ENCODE data around the gene BEST1. TPM values are rescaled to one million over a fixed set of nuclear protein-coding genes. Genes with fewer than 3 reads are reported as not detected.

Gene BEST1
- total and polyA plus RNA-seq, 2 of the 13 experiments (the other 11 are each of a cell fraction or from before 2014, with no cell fraction given), result 0.09 to 0.65 TPM

GRCh38 chr11:61923166-61924063 lies 26.7 kb upstream of the BEST1 start (continued):
- TF ChIP-seq TBL1XR1 (IDR thresholded peaks at IDR 0.05; ENCODE audit: borderline replicate concordance, low read length, partially characterized antibody), result no peak
- no peak for TF ChIP-seq ZNF260 (CRISPR knock-in tag; IDR thresholded peaks at IDR 0.05; ENCODE audit: borderline replicate concordance, low read depth)
- TF ChIP-seq MLX (CRISPR knock-in tag; IDR thresholded peaks at IDR 0.05), result no peak
- TF ChIP-seq TAF15 (IDR thresholded peaks at IDR 0.05; ENCODE audit: low read depth, low read length, poor library complexity, severe bottlenecking), result no peak
- TF ChIP-seq ZSCAN25 (CRISPR knock-in tag; IDR thresholded peaks at IDR 0.05), result peak; percentile 79; the same call in 1 of the 2 replicates
- peak; percentile 69 for TF ChIP-seq ZBTB37 (CRISPR knock-in tag; IDR thresholded peaks at IDR 0.05)
- TF ChIP-seq POLR2AphosphoS5 (IDR thresholded peaks at IDR 0.05; ENCODE audit: low read depth, low read length), result peak; percentile 55; the same call in 1 of the 2 replicates
- TF ChIP-seq ZNF598 (CRISPR knock-in tag; IDR thresholded peaks at IDR 0.05; ENCODE audit: borderline replicate concordance), result 0 out of 2 replicates have a peak, but pooled peaks have one; percentile 42
- 0 out of 2 replicates have a peak, but pooled peaks have one; percentile 25 for TF ChIP-seq ZNF431 (CRISPR knock-in tag; IDR thresholded peaks at IDR 0.05; ENCODE audit: borderline replicate concordance, low read depth)
- TF ChIP-seq MIXL1 (CRISPR knock-in tag; IDR thresholded peaks at IDR 0.05), result no peak
- peak; percentile 50 for TF ChIP-seq YY1 (IDR thresholded peaks at IDR 0.05; ENCODE audit: insufficient read depth, insufficient replicate concordance, low read depth, low read length)
- TF ChIP-seq ZNF251 (CRISPR knock-in tag; IDR thresholded peaks at IDR 0.05), result no peak
- TF ChIP-seq ZNF777 (CRISPR knock-in tag; IDR thresholded peaks at IDR 0.05), result no peak
- peak; percentile 71 for TF ChIP-seq MTA1 (CRISPR knock-in tag; IDR thresholded peaks at IDR 0.05; ENCODE audit: borderline replicate concordance)
- TF ChIP-seq NFRKB (IDR thresholded peaks at IDR 0.05), result no peak
- TF ChIP-seq RBAK (CRISPR knock-in tag; IDR thresholded peaks at IDR 0.05), result no peak
- TF ChIP-seq ZFP91 (CRISPR knock-in tag; IDR thresholded peaks at IDR 0.05; ENCODE audit: borderline replicate concordance), result peak; percentile 73; the same call in 1 of the 2 replicates
- no peak for TF ChIP-seq RFX3 (CRISPR knock-in tag; IDR thresholded peaks at IDR 0.05)
- no peak for TF ChIP-seq TRIM24 (CRISPR knock-in tag; IDR thresholded peaks at IDR 0.05)
- TF ChIP-seq NFE2L1 (CRISPR knock-in tag; IDR thresholded peaks at IDR 0.05; ENCODE audit: borderline replicate concordance), result no peak
- TF ChIP-seq ZNF776 (CRISPR knock-in tag; IDR thresholded peaks at IDR 0.05), result peak; percentile 69; the same call in 1 of the 2 replicates
- TF ChIP-seq ZNF670 (CRISPR knock-in tag; IDR thresholded peaks at IDR 0.05; ENCODE audit: borderline replicate concordance), result peak; percentile 87; the same call in 1 of the 2 replicates
- TF ChIP-seq ZBTB21 (CRISPR knock-in tag; IDR thresholded peaks at IDR 0.05), result no peak
- peak; percentile 78; the same call in 1 of the 2 replicates for TF ChIP-seq ZNF350 (CRISPR knock-in tag; IDR thresholded peaks at IDR 0.05; ENCODE audit: borderline replicate concordance, low read depth)
- TF ChIP-seq ZNF607 (CRISPR knock-in tag; IDR thresholded peaks at IDR 0.05; ENCODE audit: borderline replicate concordance), result no peak
- TF ChIP-seq TCF7 (IDR thresholded peaks at IDR 0.05; ENCODE audit: low read depth), result no peak
